SH-SY5Y (cell line): ENCODE data around the gene CAPN5.

ENCODE experiments used
- GATA2 ChIP-seq: IDR thresholded peaks from 2 replicates; pipeline ENCODE4 v1.6.1; 2011; ENCODE audit warnings: mild to moderate bottlenecking, low read depth, low read length
- GATA3 ChIP-seq: IDR thresholded peaks from 2 replicates; pipeline ENCODE4 v1.6.1; 2011; ENCODE audit warnings: low read depth, mild to moderate bottlenecking, low read length, moderate library complexity

DNA sequence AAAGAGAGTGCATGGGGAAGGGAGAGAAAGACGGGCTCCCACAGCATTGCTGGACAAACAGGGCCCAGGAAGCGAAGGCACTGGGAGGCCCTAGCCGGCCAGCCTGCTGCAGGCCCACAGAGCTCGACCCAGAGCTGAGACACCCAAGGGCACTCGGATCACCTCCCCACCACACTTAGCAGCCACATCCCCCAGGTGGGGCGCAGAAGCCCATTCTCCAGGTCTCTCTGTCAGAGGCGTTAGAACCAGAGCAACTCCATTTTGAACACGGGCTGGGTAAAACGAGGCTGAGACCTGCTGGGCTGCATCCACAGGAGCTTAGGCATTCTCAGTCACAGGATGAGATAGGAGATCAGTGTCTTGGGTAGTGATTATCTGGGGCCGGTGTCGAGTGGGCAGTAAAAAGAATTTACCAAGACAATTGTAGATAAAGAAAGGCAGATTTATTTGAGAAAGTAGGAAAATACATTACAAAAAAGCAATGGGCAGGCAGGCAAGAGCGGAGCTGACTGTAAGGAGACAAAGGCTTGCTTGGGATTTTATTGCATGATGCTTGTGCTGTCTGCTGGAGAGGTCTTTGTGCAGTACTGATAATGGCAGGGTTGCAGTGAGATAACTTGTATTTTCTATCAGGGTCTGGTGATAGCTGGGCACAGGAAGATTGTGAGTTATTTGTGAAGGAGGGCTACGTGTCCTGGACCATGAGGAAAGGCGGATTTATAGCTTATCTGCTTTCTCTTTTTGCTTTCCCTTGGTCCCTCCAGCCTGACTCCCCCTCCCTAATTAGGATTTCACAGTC, 13.4 kb upstream of the CAPN5 start:
- TF ChIP-seq GATA2 = no peak
- TF ChIP-seq GATA3 = no peak
